Smooth muscle cell (in vitro differentiated cells): ENCODE measurements around the gene USP35. TPM values are rescaled to one million over a fixed set of nuclear protein-coding genes. Genes with fewer than 3 reads are reported as not detected.

ENCODE experiments used
- DNase-seq: peaks from one replicate; lab custom pipeline; 2025; ENCODE audit not compliant: unreplicated experiment; lab: John Stamatoyannopoulos, UW
- H2AFZ ChIP-seq: fragments of 200-600 bp; sonication (generic); 2 replicates; pipeline ENCODE4 v1.6.0; 2016; ENCODE audit warnings: antibody characterized with exemption, low read depth, mild to moderate bottlenecking
- H3F3A ChIP-seq: fragments of 200-600 bp; sonication (generic); 2 replicates; pipeline ENCODE4 v1.6.0; 2017; ENCODE audit warnings: antibody characterized with exemption, low read depth
- H3K27ac ChIP-seq: fragments of 200-600 bp; sonication (generic); 2 replicates; pipeline ENCODE4 v1.5.1; 2016; ENCODE audit warnings: low read depth, mild to moderate bottlenecking
- H3K27me3 ChIP-seq: fragments of 200-600 bp; sonication (generic); 2 replicates; pipeline ENCODE4 v1.6.1; 2016; ENCODE audit warnings: low read depth, mild to moderate bottlenecking
- H3K36me3 ChIP-seq: fragments of 200-600 bp; sonication (generic); 2 replicates; pipeline ENCODE4 v1.5.1; 2016; ENCODE audit warnings: low read depth
- H3K4me1 ChIP-seq: fragments of 200-600 bp; sonication (generic); 2 replicates; pipeline ENCODE4 v1.5.1; 2016; ENCODE audit warnings: low read depth
- H3K4me2 ChIP-seq: fragments of 200-600 bp; sonication (generic); 2 replicates; pipeline ENCODE4 v1.6.0; 2016; ENCODE audit warnings: mild to moderate bottlenecking
- H3K4me3 ChIP-seq: fragments of 200-600 bp; sonication (generic); 2 replicates; pipeline ENCODE4 v1.5.1; 2016; ENCODE audit warnings: mild to moderate bottlenecking
- H3K79me2 ChIP-seq: fragments of 200-600 bp; sonication (generic); 2 replicates; pipeline ENCODE4 v1.6.0; 2016; ENCODE audit warnings: low read depth, mild to moderate bottlenecking
- H3K9ac ChIP-seq: fragments of 200-600 bp; sonication (generic); 2 replicates; pipeline ENCODE4 v1.6.0; 2016; ENCODE audit warnings: low read depth
- H3K9me3 ChIP-seq: fragments of 200-600 bp; sonication (generic); replicated peaks from 2 replicates; pipeline ENCODE4 v1.5.1; 2016; ENCODE audit warnings: low read depth
- H4K20me1 ChIP-seq: fragments of 200-600 bp; sonication (generic); 2 replicates; pipeline ENCODE4 v1.6.0; 2016; ENCODE audit warnings: low read depth
- WGBS: methylation state at CpG from one replicate; pipeline ENCODE4 v1.1.7; 2016; ENCODE audit warnings: low lambda C conversion rate; 5-methylcytosine and 5-hydroxymethylcytosine counted together
- polyA plus RNA-seq: library from polyadenylated mRNA; unstranded; fragments of >200 nt; fragmentation: Nextera tagmentation; extraction: Ambion mirVana; gene quantifications from 2 replicates; pipeline ENCODE4 v1.2.1, GENCODE V29; 2016
- total RNA-seq: library from RNA; depleted of rRNA; stranded (reverse); fragments of >200 nt; gene quantifications from 2 replicates; pipeline ENCODE4 v1.2.3, GENCODE V29; 2014
- TF ChIP-seq, protein P1 (sequence below): fragments of 200-600 bp; sonication (generic); IDR thresholded peaks from 2 replicates; pipeline ENCODE4 v1.5.1; 2017; ENCODE audit warnings: borderline replicate concordance, mild to moderate bottlenecking, antibody characterized with exemption; ENCODE audit not compliant: insufficient read depth, poor library complexity, severe bottlenecking

The USP35 gene
- total and polyA plus RNA-seq, 2 experiments from 2014 or later = 4.5 to 9.5 TPM

- H3F3A ChIP-seq = no peaks in the 10 kb centered on the region
- TF ChIP-seq, protein P1, sequence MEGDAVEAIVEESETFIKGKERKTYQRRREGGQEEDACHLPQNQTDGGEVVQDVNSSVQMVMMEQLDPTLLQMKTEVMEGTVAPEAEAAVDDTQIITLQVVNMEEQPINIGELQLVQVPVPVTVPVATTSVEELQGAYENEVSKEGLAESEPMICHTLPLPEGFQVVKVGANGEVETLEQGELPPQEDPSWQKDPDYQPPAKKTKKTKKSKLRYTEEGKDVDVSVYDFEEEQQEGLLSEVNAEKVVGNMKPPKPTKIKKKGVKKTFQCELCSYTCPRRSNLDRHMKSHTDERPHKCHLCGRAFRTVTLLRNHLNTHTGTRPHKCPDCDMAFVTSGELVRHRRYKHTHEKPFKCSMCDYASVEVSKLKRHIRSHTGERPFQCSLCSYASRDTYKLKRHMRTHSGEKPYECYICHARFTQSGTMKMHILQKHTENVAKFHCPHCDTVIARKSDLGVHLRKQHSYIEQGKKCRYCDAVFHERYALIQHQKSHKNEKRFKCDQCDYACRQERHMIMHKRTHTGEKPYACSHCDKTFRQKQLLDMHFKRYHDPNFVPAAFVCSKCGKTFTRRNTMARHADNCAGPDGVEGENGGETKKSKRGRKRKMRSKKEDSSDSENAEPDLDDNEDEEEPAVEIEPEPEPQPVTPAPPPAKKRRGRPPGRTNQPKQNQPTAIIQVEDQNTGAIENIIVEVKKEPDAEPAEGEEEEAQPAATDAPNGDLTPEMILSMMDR = no peak
- H4K20me1 ChIP-seq = no peaks in the 10 kb centered on the region
- no peak for DNase-seq
- H3K27ac ChIP-seq = no peak overlapping the region
- no peak overlapping the region for H3K4me3 ChIP-seq
- WGBS = 57% methylated on average over 6 of the region's 6 CpGs
- H3K36me3 ChIP-seq = no peaks in the 10 kb centered on the region
- H3K4me1 ChIP-seq = no peaks in the 10 kb centered on the region
- H3K9me3 ChIP-seq = no peaks in the 10 kb centered on the region
- H2AFZ ChIP-seq = no peak overlapping the region
- no peak overlapping the region for H3K9ac ChIP-seq
- no peaks in the 10 kb centered on the region for H3K27me3 ChIP-seq
- no peaks in the 10 kb centered on the region for H3K79me2 ChIP-seq
- H3K4me2 ChIP-seq = no peak overlapping the region
Observed at GRCh38 chr11:78158987-78159652, 29.6 kb upstream of the USP35 start.

GRCh38 chr11:78160557-78160956 is 28.2 kb upstream of the USP35 start:
- H2AFZ ChIP-seq = no peak overlapping the region
- H3K36me3 ChIP-seq = no peaks in the 10 kb centered on the region
- H3K4me1 ChIP-seq = no peaks in the 10 kb centered on the region
- no peak for DNase-seq
- no peak overlapping the region for H3K27ac ChIP-seq
- TF ChIP-seq, protein P1 = no peak
- H3K4me3 ChIP-seq = no peak overlapping the region
- no peak overlapping the region for H3K4me2 ChIP-seq
- 100% methylated on average over 1 of the region's 1 CpG for WGBS
- no peaks in the 10 kb centered on the region for H3F3A ChIP-seq
- no peaks in the 10 kb centered on the region for H3K9me3 ChIP-seq
- no peak overlapping the region for H3K9ac ChIP-seq
- H3K79me2 ChIP-seq = no peaks in the 10 kb centered on the region
- H4K20me1 ChIP-seq = no peaks in the 10 kb centered on the region
- H3K27me3 ChIP-seq = no peaks in the 10 kb centered on the region

GRCh38 chr11:78161346-78161745 is 27.4 kb upstream of the USP35 start:
- H3K4me2 ChIP-seq = no peak overlapping the region
- H3K79me2 ChIP-seq = no peaks in the 10 kb centered on the region
- H3K4me1 ChIP-seq = no peaks in the 10 kb centered on the region
- no peaks in the 10 kb centered on the region for H3K27me3 ChIP-seq
- no peak overlapping the region for H3K27ac ChIP-seq
- no peaks in the 10 kb centered on the region for H3K36me3 ChIP-seq
- H2AFZ ChIP-seq = no peak overlapping the region
- no peak overlapping the region for H3K4me3 ChIP-seq
- H4K20me1 ChIP-seq = no peaks in the 10 kb centered on the region
- H3K9me3 ChIP-seq = no peaks in the 10 kb centered on the region
- WGBS = 100% methylated on average over 2 of the region's 2 CpGs
- no peak overlapping the region for H3K9ac ChIP-seq
- H3F3A ChIP-seq = no peaks in the 10 kb centered on the region
- TF ChIP-seq, protein P1 = no peak
- no peak for DNase-seq

GRCh38 chr11:78161962-78162371 is 26.8 kb upstream of the USP35 start:
- H3K36me3 ChIP-seq = no peaks in the 10 kb centered on the region
- H3K9ac ChIP-seq = no peak overlapping the region
- H3K27ac ChIP-seq = no peak overlapping the region
- H3K4me3 ChIP-seq = no peak overlapping the region
- H3K4me2 ChIP-seq = no peak overlapping the region
- no peaks in the 10 kb centered on the region for H3K27me3 ChIP-seq
- no peaks in the 10 kb centered on the region for H3K9me3 ChIP-seq
- peaks cover 1% of the 10 kb centered on the region for H3F3A ChIP-seq
- H4K20me1 ChIP-seq = no peaks in the 10 kb centered on the region
- WGBS = 54% methylated on average over 5 of the region's 5 CpGs
- H3K4me1 ChIP-seq = no peaks in the 10 kb centered on the region
- H2AFZ ChIP-seq = no peak overlapping the region
- no peak for DNase-seq
- TF ChIP-seq, protein P1 = no peak
- H3K79me2 ChIP-seq = no peaks in the 10 kb centered on the region
